HepG2 (cell line): ENCODE measurements around the gene MSANTD2. TPM values are rescaled to one million over a fixed set of nuclear protein-coding genes. Genes with fewer than 3 reads are reported as not detected.

ENCODE experiments used
- ARID2 ChIP-seq: sonication (generic); formaldehyde crosslinking; IDR thresholded peaks from 2 replicates; pipeline ENCODE4 v1.8.1; 2022; ENCODE audit warnings: mild to moderate bottlenecking, missing genetic modification reagents, borderline replicate concordance
- CENPX ChIP-seq: sonication (generic); formaldehyde crosslinking; IDR thresholded peaks from 2 replicates; pipeline ENCODE4 v1.9.0; 2021; ENCODE audit warnings: mild to moderate bottlenecking, missing genetic modification reagents, moderate library complexity
- ELF1 ChIP-seq: sonication (generic); formaldehyde crosslinking; IDR thresholded peaks from 2 replicates; pipeline ENCODE4 v1.4.0; 2020; ENCODE audit warnings: missing genetic modification reagents
- ETV5 ChIP-seq: IDR thresholded peaks from 2 replicates; pipeline ENCODE4 v1.6.1; 2018; ENCODE audit warnings: missing biosample characterization, missing genetic modification reagents, inconsistent platforms, borderline replicate concordance
- IKZF4 ChIP-seq: sonication (generic); formaldehyde crosslinking; IDR thresholded peaks from 2 replicates; pipeline ENCODE4 v1.5.1; 2020; ENCODE audit warnings: borderline replicate concordance, mild to moderate bottlenecking, low read depth, missing genetic modification reagents; ENCODE audit errors: not compliant biosample characterization
- MYNN ChIP-seq: sonication (generic); formaldehyde crosslinking; IDR thresholded peaks from 2 replicates; pipeline ENCODE4 v1.4.0; 2020; ENCODE audit warnings: mild to moderate bottlenecking, low read depth, missing genetic modification reagents
- NBN ChIP-seq: fragments of 450-650 bp; conservative IDR thresholded peaks from 2 replicates; pipeline ENCODE4 v1.6.1; 2017
- NFKB2 ChIP-seq: sonication (generic); formaldehyde crosslinking; IDR thresholded peaks from 2 replicates; pipeline ENCODE4 v1.4.0; 2020; ENCODE audit warnings: missing genetic modification reagents, borderline replicate concordance
- PAF1 ChIP-seq: IDR thresholded peaks from 2 replicates; pipeline ENCODE4 v1.6.1; 2016; ENCODE audit warnings: missing genetic modification reagents, missing compliant biosample characterization
- PTBP1 ChIP-seq: fragments of 200-400 bp; formaldehyde crosslinking; IDR thresholded peaks from 2 replicates; pipeline ENCODE4 v1.6.1; 2018; ENCODE audit warnings: low read length, low read depth; ENCODE audit not compliant: poor library complexity, severe bottlenecking
- SNAPC4 ChIP-seq: sonication (generic); formaldehyde crosslinking; IDR thresholded peaks from 2 replicates; pipeline ENCODE4 v1.4.0; 2020; ENCODE audit warnings: mild to moderate bottlenecking, missing genetic modification reagents
- TOPORS ChIP-seq: sonication (generic); formaldehyde crosslinking; IDR thresholded peaks from 2 replicates; pipeline ENCODE4 v1.8.0; 2023; ENCODE audit warnings: mild to moderate bottlenecking, missing genetic modification reagents
- TSC22D2 ChIP-seq: sonication (generic); formaldehyde crosslinking; IDR thresholded peaks from 2 replicates; pipeline ENCODE4 v1.5.1; 2020; ENCODE audit warnings: missing genetic modification reagents, mild to moderate bottlenecking, borderline replicate concordance
- YEATS2 ChIP-seq: sonication (generic); formaldehyde crosslinking; IDR thresholded peaks from 2 replicates; pipeline ENCODE4 v1.4.0; 2020; ENCODE audit warnings: missing genetic modification reagents, borderline replicate concordance
- ZBTB7A ChIP-seq: sonication (generic); formaldehyde crosslinking; IDR thresholded peaks from 2 replicates; pipeline ENCODE4 v1.8.0; 2022; ENCODE audit warnings: mild to moderate bottlenecking, missing genetic modification reagents
- ZFY ChIP-seq: sonication (generic); formaldehyde crosslinking; IDR thresholded peaks from 2 replicates; pipeline ENCODE4 v1.4.0; 2020; ENCODE audit warnings: missing genetic modification reagents
- ZNF18 ChIP-seq: sonication (generic); formaldehyde crosslinking; IDR thresholded peaks from 2 replicates; pipeline ENCODE4 v1.8.0; 2022; ENCODE audit warnings: mild to moderate bottlenecking, missing genetic modification reagents; ENCODE audit not compliant: insufficient replicate concordance
- ZNF180 ChIP-seq: sonication (generic); formaldehyde crosslinking; IDR thresholded peaks from 2 replicates; pipeline ENCODE4 v1.4.0; 2020; ENCODE audit warnings: low read depth, missing genetic modification reagents, borderline replicate concordance
- ZNF543 ChIP-seq: sonication (generic); formaldehyde crosslinking; IDR thresholded peaks from 2 replicates; pipeline ENCODE4 v1.4.0; 2020; ENCODE audit warnings: mild to moderate bottlenecking, missing genetic modification reagents
- ZNF629 ChIP-seq: sonication (generic); formaldehyde crosslinking; conservative IDR thresholded peaks from 2 replicates; pipeline ENCODE4 v1.5.0; 2020; ENCODE audit warnings: missing genetic modification reagents
- ZNF674 ChIP-seq: sonication (generic); formaldehyde crosslinking; IDR thresholded peaks from 2 replicates; pipeline ENCODE4 v1.5.0; 2020; ENCODE audit warnings: low read depth, mild to moderate bottlenecking, missing genetic modification reagents
- ZNF724P ChIP-seq: sonication (generic); formaldehyde crosslinking; IDR thresholded peaks from 2 replicates; pipeline ENCODE4 v1.8.0; 2022; ENCODE audit warnings: missing genetic modification reagents, borderline replicate concordance
- polyA plus RNA-seq, 8 experiments: library from polyadenylated mRNA; depleted of rRNA in 3 of 8; stranded (reverse) in 7 of 8; unstranded in 1 of 8; fragments of >200 nt; fragmentation: Illumina TruSeq in 4 of 8; extraction: Trizol in 4 of 8; gene quantifications; 2 replicates each; pipeline versions ENCODE4 v1.2.1 to v1.2.3, GENCODE V29; 2011 to 2016; ENCODE audit warnings: low read depth in 4 of 8, missing spikeins in 1 of 8, mixed read lengths in 1 of 8; ENCODE audit not compliant: insufficient read depth in 1 of 8
- total RNA-seq, 5 experiments: library from RNA; depleted of rRNA; stranded (reverse); fragments of >200 nt; fragmentation: Illumina TruSeq; extraction: Trizol; gene quantifications; 2 replicates each; pipeline ENCODE4 v1.2.3, GENCODE V29; 2016; ENCODE audit warnings: low read depth in 1 of 5

The MSANTD2 gene
- total and polyA plus RNA-seq, 2 of the 13 experiments (the other 11 are each of a cell fraction or from before 2014, with no cell fraction given), result 8.7 to 10.1 TPM

GRCh38 chr11:124758355-124759265, 41.6 kb downstream of the MSANTD2 start (continued):
- TF ChIP-seq TSC22D2 (CRISPR knock-in tag), result no peak
- TF ChIP-seq ETV5 (CRISPR knock-in tag), result peak; percentile 28; the same call in 1 of the 2 replicates
- TF ChIP-seq ZNF543 (CRISPR knock-in tag), result no peak
- TF ChIP-seq TOPORS (CRISPR knock-in tag), result no peak
- no peak for TF ChIP-seq NBN
- no peak for TF ChIP-seq CENPX (CRISPR knock-in tag)
- no peak for TF ChIP-seq ZNF18 (CRISPR knock-in tag)
- TF ChIP-seq PTBP1, result no peak
- no peak for TF ChIP-seq ZBTB7A
- TF ChIP-seq ZNF674 (CRISPR knock-in tag), result no peak
- TF ChIP-seq NFKB2, result no peak
- TF ChIP-seq SNAPC4 (CRISPR knock-in tag), result no peak
- no peak for TF ChIP-seq MYNN
- TF ChIP-seq ELF1 (CRISPR knock-in tag), result no peak
- 0 out of 2 replicates have a peak, but pooled peaks have one; percentile 19 for TF ChIP-seq ZFY
- no peak for TF ChIP-seq ZNF629 (CRISPR knock-in tag)
- no peak for TF ChIP-seq ZNF724P
- no peak for TF ChIP-seq ZNF180 (CRISPR knock-in tag)
- TF ChIP-seq PAF1 (CRISPR knock-in tag), result no peak
- no peak for TF ChIP-seq YEATS2
- TF ChIP-seq IKZF4 (CRISPR knock-in tag), result no peak
- TF ChIP-seq ARID2 (CRISPR knock-in tag), result no peak
